Stimulated activated memory B cell treated with anti-CD40 and anti-IgM and Interleukin-4, amounts not matched to agents 10 μg/mL and 1 μg/mL and 100 μg/mL, for 72 hours (primary cell): ENCODE results near the gene PTCD1.

Source experiments
- ATAC-seq: fragments of 150-1000 bp; cut with Tn5 transposase; 2 replicates; pipeline ENCODE4 v1.10.0; 2021
- H3K27ac Mint-ChIP-seq: one replicate; pipeline ENCODE4 v1.8.0; 2022; ENCODE audit warnings: mild to moderate bottlenecking, mixed read lengths
- H3K27me3 Mint-ChIP-seq: one replicate; pipeline ENCODE4 v1.8.0; 2022; ENCODE audit warnings: mixed read lengths
- H3K36me3 Mint-ChIP-seq: one replicate; pipeline ENCODE4 v1.8.0; 2022; ENCODE audit warnings: mixed read lengths
- H3K4me1 Mint-ChIP-seq: one replicate; pipeline ENCODE4 v1.8.0; 2022; ENCODE audit warnings: mixed read lengths
- H3K4me3 Mint-ChIP-seq: one replicate; pipeline ENCODE4 v1.8.0; 2022; ENCODE audit warnings: mild to moderate bottlenecking, moderate library complexity, mixed read lengths
- H3K9me3 Mint-ChIP-seq: one replicate; pipeline ENCODE4 v1.8.0; 2022; ENCODE audit warnings: mixed read lengths

The PTCD1 gene

GRCh38 chr7:99406557-99406956 lies 32.0 kb downstream of the PTCD1 start:
- no peaks in the 10 kb centered on the region for H3K27me3 Mint-ChIP-seq
- H3K4me3 Mint-ChIP-seq = no peak overlapping the region
- H3K36me3 Mint-ChIP-seq = peaks cover 29% of the 10 kb centered on the region
- ATAC-seq = no peak
- no peaks in the 10 kb centered on the region for H3K9me3 Mint-ChIP-seq
- peaks cover 56% of the 10 kb centered on the region for H3K4me1 Mint-ChIP-seq
- H3K27ac Mint-ChIP-seq = peak overlapping the region; percentile 92

DNA sequence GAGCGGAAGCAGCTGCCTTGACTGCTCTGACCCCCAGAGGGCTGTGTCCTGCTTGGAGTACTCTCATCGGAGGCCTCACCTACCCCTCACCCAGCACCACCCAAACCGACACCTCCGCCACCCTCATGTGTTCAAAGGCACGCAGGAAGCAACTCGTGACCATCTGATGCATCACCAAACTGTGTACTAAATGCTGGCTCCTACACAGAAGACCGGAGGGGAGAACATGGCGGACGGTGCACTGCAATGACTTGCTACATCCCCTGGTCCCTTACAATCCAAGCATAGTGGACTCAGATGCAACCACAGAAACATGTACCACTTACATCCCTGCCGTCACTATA lies 33.6 kb downstream of the PTCD1 start:
- no peaks in the 10 kb centered on the region for H3K27me3 Mint-ChIP-seq
- H3K27ac Mint-ChIP-seq = no peak overlapping the region
- H3K4me3 Mint-ChIP-seq = no peak overlapping the region
- ATAC-seq = no peak
- peaks cover 52% of the 10 kb centered on the region for H3K4me1 Mint-ChIP-seq
- peaks cover 37% of the 10 kb centered on the region for H3K36me3 Mint-ChIP-seq
- no peaks in the 10 kb centered on the region for H3K9me3 Mint-ChIP-seq

- Mint-ChIP-seq H3K9me3 (no peaks in the 10 kb centered on the region), H3K4me3 (no peak overlapping the region), H3K27me3 (no peaks in the 10 kb centered on the region), H3K4me1 (peaks cover 48% of the 10 kb centered on the region), H3K36me3 (peaks cover 37% of the 10 kb centered on the region), H3K27ac (peak overlapping the region; percentile 25)
- no peak for ATAC-seq
These were observed 34.2 kb downstream of the PTCD1 start for GRCh38 chr7:99404235-99404976.

DNA sequence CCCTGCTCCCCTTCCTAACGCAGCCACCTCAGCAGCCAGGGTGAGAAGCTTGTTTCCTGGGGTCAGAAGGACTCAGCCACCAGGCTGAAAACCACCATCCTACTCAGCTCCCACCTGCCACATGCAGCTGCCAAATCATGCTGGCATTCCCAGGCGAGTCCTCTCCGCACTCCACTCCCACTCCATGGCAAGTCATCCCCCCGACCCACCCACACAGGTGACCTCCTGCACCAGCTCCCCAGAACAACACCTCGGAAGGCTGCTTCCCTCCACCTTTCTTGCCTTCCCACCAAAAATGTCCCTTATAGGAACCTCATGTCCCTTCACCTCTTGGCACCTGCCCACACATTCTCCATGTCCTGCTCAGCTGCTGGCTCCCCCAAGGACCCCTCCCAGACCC lies 34.8 kb downstream of the PTCD1 start:
- Mint-ChIP-seq H3K4me3 (no peak overlapping the region), H3K9me3 (no peaks in the 10 kb centered on the region), H3K27ac (peak overlapping the region; percentile 25), H3K4me1 (peaks cover 53% of the 10 kb centered on the region), H3K27me3 (no peaks in the 10 kb centered on the region), H3K36me3 (peaks cover 40% of the 10 kb centered on the region)
- ATAC-seq = no peak

GRCh38 chr7:99402854-99403253 lies 35.7 kb downstream of the PTCD1 start:
- peak overlapping the region; percentile 25 for H3K27ac Mint-ChIP-seq
- peaks cover 49% of the 10 kb centered on the region for H3K36me3 Mint-ChIP-seq
- H3K4me3 Mint-ChIP-seq = no peak overlapping the region
- peaks cover 62% of the 10 kb centered on the region for H3K4me1 Mint-ChIP-seq
- no peaks in the 10 kb centered on the region for H3K27me3 Mint-ChIP-seq
- no peaks in the 10 kb centered on the region for H3K9me3 Mint-ChIP-seq
- no peak for ATAC-seq

DNA sequence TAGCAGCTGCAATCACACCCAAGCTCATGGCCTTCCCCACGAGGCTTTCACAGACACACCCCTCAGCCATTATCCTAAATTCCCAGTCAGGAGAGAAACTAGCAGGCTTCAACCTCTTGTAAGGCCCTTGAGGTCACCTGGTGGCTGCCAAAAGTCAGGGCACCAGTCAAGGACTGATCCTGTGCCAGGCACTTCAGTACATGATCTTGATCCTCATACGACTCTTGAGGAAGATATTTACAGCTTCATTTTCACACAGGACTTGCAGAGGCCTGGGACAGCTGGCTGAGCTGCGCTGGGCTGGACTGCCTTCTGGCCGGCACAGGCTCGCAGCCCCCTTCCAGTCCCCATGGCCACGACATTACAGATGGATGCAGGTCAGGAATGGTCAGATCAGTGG lies 39.0 kb downstream of the PTCD1 start:
- ATAC-seq = no peak
- peaks cover 46% of the 10 kb centered on the region for H3K4me1 Mint-ChIP-seq
- H3K4me3 Mint-ChIP-seq = no peak overlapping the region
- H3K36me3 Mint-ChIP-seq = peaks cover 60% of the 10 kb centered on the region
- H3K27me3 Mint-ChIP-seq = no peaks in the 10 kb centered on the region
- no peaks in the 10 kb centered on the region for H3K9me3 Mint-ChIP-seq
- peak overlapping the region; percentile 51 for H3K27ac Mint-ChIP-seq

DNA sequence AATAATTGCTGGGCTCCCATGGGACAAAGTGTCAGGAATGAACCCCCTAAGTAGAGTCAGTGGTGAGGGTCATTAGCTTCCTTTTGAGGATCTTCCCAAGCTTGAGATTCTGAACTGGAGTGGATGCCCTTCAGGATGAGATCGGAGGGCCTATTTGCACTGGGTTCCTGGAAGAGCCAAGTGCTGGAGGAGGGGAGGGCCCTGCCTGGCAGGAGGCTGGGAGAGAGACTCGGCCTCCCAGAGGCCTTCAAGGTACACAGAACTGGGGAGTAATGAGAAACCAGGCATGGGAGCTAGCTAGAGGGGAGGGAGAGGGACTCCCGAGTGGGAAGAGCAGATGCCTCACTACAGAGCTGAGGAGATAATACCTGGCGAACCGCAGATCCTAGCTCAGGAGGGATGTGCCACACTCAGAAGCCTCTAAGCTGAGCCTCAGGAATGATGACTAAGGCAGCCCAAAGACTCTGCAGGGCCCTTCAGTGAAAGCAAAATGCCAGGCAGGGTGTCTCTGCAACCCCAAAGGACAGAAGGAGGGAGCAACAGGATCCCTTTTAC lies 39.6 kb downstream of the PTCD1 start:
- no peak overlapping the region for H3K4me3 Mint-ChIP-seq
- peaks cover 44% of the 10 kb centered on the region for H3K4me1 Mint-ChIP-seq
- H3K27me3 Mint-ChIP-seq = no peaks in the 10 kb centered on the region
- peaks cover 59% of the 10 kb centered on the region for H3K36me3 Mint-ChIP-seq
- no peaks in the 10 kb centered on the region for H3K9me3 Mint-ChIP-seq
- H3K27ac Mint-ChIP-seq = peak overlapping the region; percentile 51
- no peak for ATAC-seq

- H3K4me3 Mint-ChIP-seq = peak overlapping the region; percentile 4
- H3K27ac Mint-ChIP-seq = peak overlapping the region; percentile 51
- peaks cover 47% of the 10 kb centered on the region for H3K4me1 Mint-ChIP-seq
- no peaks in the 10 kb centered on the region for H3K27me3 Mint-ChIP-seq
- peaks cover 55% of the 10 kb centered on the region for H3K36me3 Mint-ChIP-seq
- no peak for ATAC-seq
- no peaks in the 10 kb centered on the region for H3K9me3 Mint-ChIP-seq
These were observed 41.2 kb downstream of the PTCD1 start for GRCh38 chr7:99397297-99397983.

- no peak for ATAC-seq
- Mint-ChIP-seq H3K4me3 (no peak overlapping the region), H3K4me1 (peaks cover 54% of the 10 kb centered on the region), H3K27ac (peak overlapping the region; percentile 51), H3K9me3 (no peaks in the 10 kb centered on the region), H3K27me3 (no peaks in the 10 kb centered on the region), H3K36me3 (peaks cover 61% of the 10 kb centered on the region)
These were observed 41.9 kb downstream of the PTCD1 start for GRCh38 chr7:99396418-99397296.

DNA sequence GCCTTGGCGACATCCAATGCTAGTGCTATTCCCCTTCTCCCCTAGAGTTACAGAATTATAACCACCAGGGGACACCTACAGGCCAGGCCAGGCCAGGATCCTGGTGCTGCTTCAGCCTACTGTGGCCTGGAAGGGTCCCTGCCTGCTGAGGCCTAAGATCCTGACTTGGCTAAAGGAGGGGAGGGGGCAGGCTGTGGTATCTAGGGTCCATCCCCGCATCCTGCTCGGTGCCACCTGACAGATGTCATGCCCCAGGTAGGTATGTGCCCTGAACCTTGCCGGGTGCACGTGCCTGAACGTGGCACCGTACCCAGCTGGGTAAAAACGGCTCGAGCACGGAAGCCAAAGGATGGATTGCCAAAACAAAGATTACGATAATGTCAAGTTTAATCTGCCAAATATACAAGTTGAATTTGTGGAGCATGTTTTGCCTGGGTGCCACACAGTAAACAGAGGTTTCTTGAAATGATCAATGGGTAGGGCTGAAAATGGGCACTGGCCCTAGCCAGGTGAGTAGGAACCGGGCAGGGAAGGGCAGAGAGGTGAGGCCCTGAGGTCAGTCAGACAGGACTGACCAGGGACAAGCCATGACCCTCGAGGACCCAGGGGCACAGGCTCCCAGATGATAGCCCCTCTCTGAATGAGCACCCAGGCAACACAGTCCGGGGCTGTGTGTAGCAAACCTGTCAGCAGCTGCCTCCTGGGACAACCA lies 42.8 kb downstream of the PTCD1 start:
- Mint-ChIP-seq H3K27ac (peak overlapping the region; percentile 37), H3K27me3 (no peaks in the 10 kb centered on the region), H3K9me3 (no peaks in the 10 kb centered on the region), H3K4me1 (peaks cover 50% of the 10 kb centered on the region), H3K4me3 (no peak overlapping the region), H3K36me3 (peaks cover 55% of the 10 kb centered on the region)
- ATAC-seq = no peak

GRCh38 chr7:99394188-99394502 lies 44.5 kb downstream of the PTCD1 start:
- Mint-ChIP-seq H3K27me3 (no peaks in the 10 kb centered on the region), H3K36me3 (peaks cover 49% of the 10 kb centered on the region), H3K4me3 (no peak overlapping the region), H3K27ac (peak overlapping the region; percentile 83), H3K9me3 (no peaks in the 10 kb centered on the region), H3K4me1 (peaks cover 43% of the 10 kb centered on the region)
- ATAC-seq = no peak

DNA sequence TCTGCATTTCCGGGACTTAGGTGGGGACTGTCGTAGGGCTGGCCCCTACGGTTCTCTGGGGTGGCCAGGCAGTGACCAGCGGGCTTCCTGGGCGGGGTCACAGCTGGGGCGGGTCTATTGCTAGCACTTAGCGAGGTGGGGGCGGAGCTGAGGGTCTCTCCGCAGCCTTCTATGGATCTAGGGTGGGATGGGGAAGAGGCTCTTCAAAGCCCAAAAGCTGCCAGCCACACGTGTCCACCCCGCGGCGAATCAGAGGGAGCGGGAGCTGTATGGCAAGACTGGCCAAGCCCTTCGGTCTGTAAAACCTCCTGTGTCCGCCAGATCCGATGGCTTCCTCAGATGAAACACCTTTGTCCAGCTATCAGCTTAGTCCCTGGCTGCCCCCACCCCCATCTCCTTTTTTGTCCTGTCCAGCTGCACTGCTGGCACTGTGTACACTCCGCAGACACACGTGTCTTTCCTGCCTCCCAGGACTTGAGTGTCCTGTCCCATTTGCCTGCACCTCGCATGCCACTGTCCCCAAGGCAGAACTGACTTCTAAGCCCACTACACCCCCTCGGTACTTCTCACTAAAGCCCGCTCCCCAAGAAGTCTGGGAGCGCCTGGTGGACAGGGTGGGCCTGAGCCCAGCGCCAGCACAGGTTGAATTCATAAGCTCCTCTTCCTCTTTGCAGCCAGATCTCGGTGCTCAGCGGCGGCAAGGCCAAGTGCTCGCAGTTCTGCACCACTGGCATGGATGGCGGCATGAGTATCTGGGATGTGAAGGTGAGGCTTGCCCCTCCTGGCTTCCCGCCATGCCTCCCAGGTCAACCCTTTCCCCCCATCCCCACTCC lies 45.0 kb downstream of the PTCD1 start:
- no peaks in the 10 kb centered on the region for H3K27me3 Mint-ChIP-seq
- no peaks in the 10 kb centered on the region for H3K9me3 Mint-ChIP-seq
- ATAC-seq = peak; percentile 16
- peak overlapping the region; percentile 77 for H3K4me3 Mint-ChIP-seq
- H3K4me1 Mint-ChIP-seq = peaks cover 38% of the 10 kb centered on the region
- H3K36me3 Mint-ChIP-seq = peaks cover 46% of the 10 kb centered on the region
- peak overlapping the region; percentile 83 for H3K27ac Mint-ChIP-seq

- Mint-ChIP-seq H3K27ac (peak overlapping the region; percentile 83), H3K4me3 (peak overlapping the region; percentile 77), H3K36me3 (peaks cover 46% of the 10 kb centered on the region), H3K4me1 (peaks cover 30% of the 10 kb centered on the region), H3K27me3 (no peaks in the 10 kb centered on the region), H3K9me3 (no peaks in the 10 kb centered on the region)
- ATAC-seq = peak; percentile 91
These were observed 45.8 kb downstream of the PTCD1 start for GRCh38 chr7:99392659-99393354.

- H3K9me3 Mint-ChIP-seq = no peaks in the 10 kb centered on the region
- H3K4me3 Mint-ChIP-seq = peak overlapping the region; percentile 77
- H3K4me1 Mint-ChIP-seq = peaks cover 28% of the 10 kb centered on the region
- H3K36me3 Mint-ChIP-seq = peaks cover 44% of the 10 kb centered on the region
- H3K27me3 Mint-ChIP-seq = no peaks in the 10 kb centered on the region
- no peak for ATAC-seq
- peak overlapping the region; percentile 83 for H3K27ac Mint-ChIP-seq
These were observed 46.6 kb downstream of the PTCD1 start for GRCh38 chr7:99392046-99392445.
